PC-9 (cell line): ENCODE results near the gene DNAJC21.
A peak's percentile ranks its signal among the peaks of the same experiment; 100 is the strongest.

Experiments
- EZH2 ChIP-seq: fragments of 200-600 bp; sonication (generic); IDR thresholded peaks from 2 replicates; pipeline ENCODE4 v1.8.0; 2017; ENCODE audit warnings: antibody characterized with exemption, low read depth
- TF ChIP-seq, protein P1 (sequence below): fragments of 200-600 bp; sonication (generic); conservative IDR thresholded peaks from 2 replicates; pipeline ENCODE4 v1.6.1; 2017; ENCODE audit warnings: mixed run types, antibody characterized with exemption, mild to moderate bottlenecking, moderate library complexity

DNA sequence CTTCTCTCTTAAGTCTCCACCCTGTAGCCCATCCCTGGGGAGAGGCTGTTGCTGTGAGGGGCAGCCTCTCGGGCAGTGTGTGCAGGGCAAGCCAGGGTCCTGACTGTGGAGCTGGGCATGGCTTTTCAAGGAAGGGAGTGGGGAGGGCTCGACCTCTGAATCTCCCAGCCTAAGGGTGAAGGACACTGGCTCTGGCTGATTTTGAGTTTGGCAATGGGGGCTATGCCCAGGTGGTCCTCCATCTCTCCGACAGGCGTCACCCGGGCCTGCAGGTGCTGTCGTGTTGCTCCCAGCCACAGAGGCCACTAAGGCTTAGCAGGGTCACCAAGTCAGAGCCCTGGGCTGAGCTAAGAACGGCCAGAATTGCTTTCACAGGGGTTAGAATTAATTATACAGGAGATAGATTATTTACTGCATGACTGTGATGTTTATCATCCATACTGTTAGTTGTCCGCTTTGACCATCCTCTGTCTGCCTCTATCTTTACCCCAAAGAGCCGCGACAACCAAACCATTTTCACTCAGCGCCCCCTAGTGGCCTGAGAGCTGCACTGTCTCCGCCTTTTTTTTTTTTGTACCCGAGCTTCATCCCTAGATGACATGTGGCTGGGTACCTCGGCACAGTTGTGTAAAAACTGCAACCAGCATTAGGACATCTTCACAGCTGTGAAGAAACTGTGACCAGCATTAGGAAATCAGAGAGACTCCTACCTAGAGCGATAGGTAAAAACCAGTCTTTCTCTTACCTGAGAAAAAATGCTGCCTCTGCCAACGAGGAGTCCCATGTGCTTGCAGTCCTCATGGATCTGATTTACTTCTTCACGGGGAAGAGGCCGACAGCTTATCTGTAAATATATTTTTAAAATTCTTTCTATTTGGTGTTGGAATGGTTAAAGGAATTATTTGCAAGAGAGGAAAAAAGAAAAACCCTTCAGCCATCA, 73.9 kb downstream of the DNAJC21 start:
- TF ChIP-seq EZH2, result no peak
- TF ChIP-seq, protein P1, sequence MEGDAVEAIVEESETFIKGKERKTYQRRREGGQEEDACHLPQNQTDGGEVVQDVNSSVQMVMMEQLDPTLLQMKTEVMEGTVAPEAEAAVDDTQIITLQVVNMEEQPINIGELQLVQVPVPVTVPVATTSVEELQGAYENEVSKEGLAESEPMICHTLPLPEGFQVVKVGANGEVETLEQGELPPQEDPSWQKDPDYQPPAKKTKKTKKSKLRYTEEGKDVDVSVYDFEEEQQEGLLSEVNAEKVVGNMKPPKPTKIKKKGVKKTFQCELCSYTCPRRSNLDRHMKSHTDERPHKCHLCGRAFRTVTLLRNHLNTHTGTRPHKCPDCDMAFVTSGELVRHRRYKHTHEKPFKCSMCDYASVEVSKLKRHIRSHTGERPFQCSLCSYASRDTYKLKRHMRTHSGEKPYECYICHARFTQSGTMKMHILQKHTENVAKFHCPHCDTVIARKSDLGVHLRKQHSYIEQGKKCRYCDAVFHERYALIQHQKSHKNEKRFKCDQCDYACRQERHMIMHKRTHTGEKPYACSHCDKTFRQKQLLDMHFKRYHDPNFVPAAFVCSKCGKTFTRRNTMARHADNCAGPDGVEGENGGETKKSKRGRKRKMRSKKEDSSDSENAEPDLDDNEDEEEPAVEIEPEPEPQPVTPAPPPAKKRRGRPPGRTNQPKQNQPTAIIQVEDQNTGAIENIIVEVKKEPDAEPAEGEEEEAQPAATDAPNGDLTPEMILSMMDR, result peak; percentile 99
